K562 (cell line): ENCODE results near the gene MED20. TPM values are rescaled to one million over a fixed set of nuclear protein-coding genes. Genes with fewer than 3 reads are reported as not detected.

Experiments
- ARID1B ChIP-seq: fragments of 450-650 bp; IDR thresholded peaks from 2 replicates; pipeline ENCODE4 v1.6.1; 2016; ENCODE audit warnings: antibody characterized with exemption, mild to moderate bottlenecking, inconsistent platforms
- ARNT ChIP-seq, 2 experiments: fragments of 450-650 bp; IDR thresholded peaks; 2 replicates each; pipeline ENCODE4 v1.6.1; 2016; ENCODE audit warnings: mild to moderate bottlenecking in 1 of 2
- BRF1 ChIP-seq: IDR thresholded peaks from 3 replicates; pipeline ENCODE4 v1.6.1; 2011; ENCODE audit warnings: borderline replicate concordance, mild to moderate bottlenecking; ENCODE audit not compliant: insufficient read length; ENCODE audit errors: extremely low read depth
- DIDO1 ChIP-seq: fragments of 450-650 bp; IDR thresholded peaks from 2 replicates; pipeline ENCODE4 v1.6.1; 2016; ENCODE audit warnings: low read depth, missing biosample characterization, missing genetic modification characterization
- ESRRA ChIP-seq: fragments of 450-650 bp; IDR thresholded peaks from 2 replicates; pipeline ENCODE4 v1.6.1; 2014; ENCODE audit warnings: low read depth, mild to moderate bottlenecking, moderate library complexity, borderline replicate concordance
- GABPB1 ChIP-seq: sonication (generic); formaldehyde crosslinking; IDR thresholded peaks from 2 replicates; pipeline ENCODE4 v1.8.0; 2022; ENCODE audit warnings: mild to moderate bottlenecking, missing genetic modification reagents
- KDM1A ChIP-seq, 2 experiments: fragments of 450-650 bp; IDR thresholded peaks; 2 replicates each; pipeline ENCODE4 v1.6.1; 2016; ENCODE audit warnings: mild to moderate bottlenecking in 2 of 2
- NRF1 ChIP-seq, 2 experiments: fragments of 450-650 bp; IDR thresholded peaks in 1 of 2; conservative IDR thresholded peaks in 1 of 2; 2 replicates each; pipeline ENCODE4 v1.6.1; 2014; ENCODE audit warnings: mild to moderate bottlenecking in 2 of 2
- PTTG1 ChIP-seq: fragments of 450-650 bp; IDR thresholded peaks from 2 replicates; pipeline ENCODE4 v1.6.1; 2016; ENCODE audit warnings: low read depth, mild to moderate bottlenecking, missing genetic modification characterization, missing compliant biosample characterization
- RBM22 ChIP-seq: fragments of 200-400 bp; formaldehyde crosslinking; IDR thresholded peaks from 2 replicates; pipeline ENCODE4 v1.6.1; 2018; ENCODE audit warnings: low read length, low read depth; ENCODE audit not compliant: poor library complexity, severe bottlenecking
- RBM39 ChIP-seq: fragments of 200-400 bp; formaldehyde crosslinking; optimal IDR thresholded peaks from 2 replicates; pipeline ENCODE3; 2018; ENCODE audit warnings: low read depth, low read length
- SIRT6 ChIP-seq: IDR thresholded peaks from one replicate; pipeline ENCODE4 v1.6.1; 2012; ENCODE audit warnings: low read depth, mild to moderate bottlenecking, control low read depth, inconsistent platforms, low read length, moderate library complexity
- SREBF2 ChIP-seq: sonication (generic); formaldehyde crosslinking; IDR thresholded peaks from 2 replicates; pipeline ENCODE4 v1.4.0; 2020; ENCODE audit warnings: mild to moderate bottlenecking, missing genetic modification reagents
- TAL1 ChIP-seq: fragments of 450-650 bp; IDR thresholded peaks from 2 replicates; pipeline ENCODE4 v1.6.1; 2016; ENCODE audit warnings: mild to moderate bottlenecking
- TBP ChIP-seq: optimal IDR thresholded peaks from 2 replicates; pipeline ENCODE3; 2011; ENCODE audit warnings: low read depth, low read length, improper control_type of control experiment
- TEAD4 ChIP-seq, 2 experiments: sonication (generic) in 1 of 2; formaldehyde crosslinking in 1 of 2; IDR thresholded peaks; 2 replicates each; pipeline versions ENCODE4 v1.6.1 to v1.8.0; 2012 to 2022; ENCODE audit warnings: borderline replicate concordance in 1 of 2, inconsistent platforms in 1 of 2, low read length in 1 of 2, mild to moderate bottlenecking in 1 of 2, missing genetic modification reagents in 1 of 2
- TFAP4 ChIP-seq: sonication (generic); formaldehyde crosslinking; IDR thresholded peaks from 2 replicates; pipeline ENCODE4 v1.8.0; 2022; ENCODE audit warnings: missing genetic modification reagents, mild to moderate bottlenecking, moderate library complexity, borderline replicate concordance
- TGIF2 ChIP-seq: sonication (generic); formaldehyde crosslinking; IDR thresholded peaks from 2 replicates; pipeline ENCODE4 v1.8.1; 2022; ENCODE audit warnings: mild to moderate bottlenecking, missing genetic modification reagents, moderate library complexity
- YBX1 ChIP-seq: fragments of 450-650 bp; IDR thresholded peaks from 2 replicates; pipeline ENCODE4 v1.7.1; 2016; ENCODE audit warnings: mild to moderate bottlenecking
- ZBTB33 ChIP-seq: sonication (generic); formaldehyde crosslinking; IDR thresholded peaks from 2 replicates; pipeline ENCODE4 v1.8.1; 2023; ENCODE audit warnings: mild to moderate bottlenecking, missing genetic modification reagents
- ZEB2 ChIP-seq: fragments of 450-650 bp; IDR thresholded peaks from 2 replicates; pipeline ENCODE4 v1.6.1; 2016
- ZFP1 ChIP-seq: fragments of 450-650 bp; formaldehyde crosslinking; IDR thresholded peaks from 2 replicates; pipeline ENCODE4 v1.4.0; 2020; ENCODE audit warnings: mild to moderate bottlenecking, mixed read lengths
- ZNF133 ChIP-seq: fragments of 250-450 bp; sonication (Bioruptor Pico); IDR thresholded peaks from 2 replicates; pipeline ENCODE4 v1.4.0; 2020; ENCODE audit warnings: mild to moderate bottlenecking
- ZNF431 ChIP-seq: sonication (generic); formaldehyde crosslinking; IDR thresholded peaks from 2 replicates; pipeline ENCODE4 v1.8.0; 2022; ENCODE audit warnings: mild to moderate bottlenecking, missing genetic modification reagents
- ZNF512 ChIP-seq: IDR thresholded peaks from 2 replicates; pipeline ENCODE4 v1.6.1; 2016; ENCODE audit warnings: missing genetic modification characterization, missing compliant biosample characterization
- polyA plus RNA-seq, 8 experiments: library from polyadenylated mRNA; depleted of rRNA in 4 of 8; stranded (reverse) in 5 of 8; unstranded in 3 of 8; fragments of >200 nt; fragmentation: Nextera tagmentation in 2 of 8; fragmentation: Illumina TruSeq in 1 of 8; extraction: Ambion mirVana in 2 of 8; extraction: Trizol in 1 of 8; gene quantifications; 2 replicates each; pipeline versions ENCODE4 v1.2.1 to v1.2.3, GENCODE V29; 2011 to 2014; ENCODE audit warnings: inconsistent platforms in 1 of 8, missing spikeins in 1 of 8
- total RNA-seq, 7 experiments: library from RNA; depleted of rRNA in 6 of 7; stranded (reverse); fragments of >200 nt in 6 of 7; fragmentation: Illumina TruSeq in 2 of 7; extraction: Trizol in 2 of 7; gene quantifications; 2 replicates each; pipeline versions ENCODE4 v1.2.1 to v1.2.3, GENCODE V29; 2011 to 2021; ENCODE audit warnings: low replicate concordance in 1 of 7

Gene MED20
- total and polyA plus RNA-seq, 9 of the 15 experiments (the other 6 are each of a cell fraction or from before 2014, with no cell fraction given) = 27.3 to 80.9 (median 46.0) TPM

GRCh38 chr6:41939848-41940758 is 19.2 kb upstream of the MED20 start (continued):
- TF ChIP-seq PTTG1 = no peak
- no peak for TF ChIP-seq TBP
- no peak for TF ChIP-seq ZNF512 (tag)
- no peak for TF ChIP-seq ZFP1 (CRISPR knock-in tag)
- TF ChIP-seq ZNF133 (CRISPR knock-in tag) = no peak
- TF ChIP-seq RBM22 = no peak
- TF ChIP-seq TAL1 = no peak
- no peak for TF ChIP-seq ZBTB33
- TF ChIP-seq GABPB1 (CRISPR knock-in tag) = no peak; the same call in 1 of the 2 replicates
- TF ChIP-seq TEAD4 (IDR thresholded peaks at IDR 0.05; ENCODE audit: low read length) = no peak; the same call in 1 of the 2 replicates
- TF ChIP-seq TEAD4 (CRISPR knock-in tag; IDR thresholded peaks at IDR 0.05; ENCODE audit: borderline replicate concordance) = no peak
- no peak for TF ChIP-seq SIRT6
- no peak for TF ChIP-seq DIDO1 (tag)
- no peak for TF ChIP-seq RBM39
- TF ChIP-seq SREBF2 = no peak
- TF ChIP-seq TFAP4 (CRISPR knock-in tag) = no peak
- no peak; a peak in 1 of 4 replicates for TF ChIP-seq KDM1A (IDR thresholded peaks at IDR 0.05)
- TF ChIP-seq NRF1 (conservative IDR thresholded peaks at IDR 0.05 in 1 of 2, IDR thresholded peaks at IDR 0.05 in 1 of 2) = peak; percentile 68 to 75
- TF ChIP-seq ARNT (IDR thresholded peaks at IDR 0.05) = no peak; a peak in 1 of 4 replicates
- TF ChIP-seq BRF1 = no peak
- no peak for TF ChIP-seq ZNF431 (CRISPR knock-in tag)
- TF ChIP-seq ZEB2 = 0 out of 2 replicates have a peak, but pooled peaks have one; percentile 44
- no peak for TF ChIP-seq ESRRA
- TF ChIP-seq TGIF2 (CRISPR knock-in tag) = no peak
- TF ChIP-seq ARID1B = no peak
- no peak for TF ChIP-seq YBX1
